Activated CD4-positive, CD25-positive, alpha-beta regulatory T cell treated with anti-CD3 and anti-CD28 coated beads, Interleukin-2, amount 50 U/mL, for 72 hours (primary cell): ENCODE data around the gene LMX1B.
A peak's percentile ranks its signal among the peaks of the same experiment; 100 is the strongest.

Experiments used
- DNase-seq: peaks from one replicate; pipeline ENCODE4 v3.0.0; 2021

The LMX1B gene

DNA sequence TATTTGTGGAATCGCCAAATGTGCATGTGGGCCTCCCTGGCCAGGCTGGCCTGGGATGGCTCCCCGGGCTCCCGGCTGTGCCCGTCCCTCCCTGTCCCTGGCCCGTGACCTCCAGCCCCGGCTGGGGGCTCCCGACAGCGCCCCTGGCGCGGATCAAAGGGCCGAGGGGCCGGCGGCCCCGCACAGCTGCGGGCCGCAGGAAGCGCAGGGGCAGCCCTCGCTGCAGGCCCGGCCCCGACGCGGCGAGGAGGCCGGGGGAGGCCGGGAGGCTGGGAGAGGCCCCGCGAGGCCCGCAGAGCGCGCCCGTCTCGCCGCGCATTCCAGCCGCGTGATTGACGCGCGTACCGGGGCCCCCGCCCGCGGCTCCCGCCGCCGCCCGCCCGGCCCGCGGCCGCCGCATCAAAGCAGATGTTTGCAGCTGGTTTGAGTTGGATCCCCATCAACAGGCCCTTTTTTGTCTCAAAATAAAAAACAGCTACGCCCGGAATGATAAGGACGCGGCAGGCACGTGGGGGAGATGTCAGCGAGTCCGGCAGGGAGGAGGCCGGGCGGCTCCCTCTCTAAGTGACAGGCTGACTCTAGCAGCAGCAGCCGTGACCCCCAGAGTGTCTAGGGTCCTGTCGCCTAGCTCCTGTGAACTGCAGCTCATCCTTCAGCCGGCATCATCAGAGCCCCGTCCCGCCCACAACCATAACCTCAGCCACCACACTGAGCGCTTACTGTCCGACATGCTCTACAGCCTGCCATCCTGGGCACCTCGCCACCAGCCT lies 69.4 kb downstream of the LMX1B start:
- no peak for DNase-seq

DNA sequence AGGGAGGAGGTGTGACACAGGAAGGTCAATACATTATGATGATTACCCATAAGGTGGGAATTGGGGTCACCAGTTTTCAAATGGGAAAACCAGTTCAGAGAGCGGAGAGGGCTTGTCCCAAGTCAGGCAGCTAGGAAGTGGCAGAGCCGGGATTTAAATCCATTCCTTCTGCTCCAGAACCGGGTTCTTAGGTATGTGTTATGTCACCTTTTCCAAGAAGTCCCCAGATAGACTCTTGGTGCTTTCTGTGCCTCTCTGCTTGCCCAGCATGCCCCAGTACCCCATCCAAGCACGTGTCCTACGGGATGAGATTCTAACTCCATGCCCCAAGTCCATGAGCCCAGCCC lies 69.9 kb downstream of the LMX1B start:
- no peak for DNase-seq

DNA sequence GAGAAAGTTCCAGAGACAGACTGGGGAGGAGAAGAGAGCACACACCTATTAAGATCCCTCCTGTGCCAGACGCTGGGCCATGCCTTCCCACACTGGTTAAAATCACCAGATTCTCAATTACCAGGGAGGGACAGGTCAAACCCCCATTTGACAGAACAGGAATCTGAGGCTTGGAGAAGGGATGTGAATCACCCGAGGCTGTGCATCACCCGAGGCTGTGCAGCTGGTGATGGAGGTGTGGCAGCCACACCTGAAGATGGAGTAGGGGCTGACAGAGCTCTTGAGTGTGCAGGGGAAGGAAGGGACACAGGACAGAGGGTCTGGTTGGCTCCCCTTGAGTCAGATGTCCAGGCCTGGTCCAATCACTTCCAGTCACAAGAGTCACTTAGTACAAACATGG lies 70.6 kb downstream of the LMX1B start:
- no peak for DNase-seq

DNA sequence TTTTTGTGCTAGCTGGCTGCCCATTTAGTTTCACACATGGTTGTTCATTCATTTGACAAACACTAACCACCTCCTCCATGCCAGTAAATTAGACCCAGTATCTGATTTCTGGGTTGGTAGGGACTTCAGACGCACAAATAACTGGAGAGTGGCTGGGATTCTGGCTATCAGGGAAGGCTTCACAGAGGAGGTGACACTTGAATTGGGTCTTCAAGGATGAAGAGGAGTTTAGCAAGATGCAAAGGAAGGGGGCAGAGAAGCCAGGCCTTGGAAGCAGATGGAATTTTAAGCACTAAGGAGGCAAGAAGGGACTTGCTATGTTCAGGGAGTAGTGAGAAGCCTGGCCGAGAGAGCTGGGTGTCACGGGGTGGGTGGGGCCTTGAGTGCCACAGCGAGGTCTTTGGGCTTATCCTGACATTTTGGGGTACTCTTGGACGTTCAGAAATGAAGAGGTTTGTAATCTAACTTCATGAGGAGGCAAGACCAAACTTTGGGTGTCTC lies 71.3 kb downstream of the LMX1B start:
- no peak for DNase-seq

DNA sequence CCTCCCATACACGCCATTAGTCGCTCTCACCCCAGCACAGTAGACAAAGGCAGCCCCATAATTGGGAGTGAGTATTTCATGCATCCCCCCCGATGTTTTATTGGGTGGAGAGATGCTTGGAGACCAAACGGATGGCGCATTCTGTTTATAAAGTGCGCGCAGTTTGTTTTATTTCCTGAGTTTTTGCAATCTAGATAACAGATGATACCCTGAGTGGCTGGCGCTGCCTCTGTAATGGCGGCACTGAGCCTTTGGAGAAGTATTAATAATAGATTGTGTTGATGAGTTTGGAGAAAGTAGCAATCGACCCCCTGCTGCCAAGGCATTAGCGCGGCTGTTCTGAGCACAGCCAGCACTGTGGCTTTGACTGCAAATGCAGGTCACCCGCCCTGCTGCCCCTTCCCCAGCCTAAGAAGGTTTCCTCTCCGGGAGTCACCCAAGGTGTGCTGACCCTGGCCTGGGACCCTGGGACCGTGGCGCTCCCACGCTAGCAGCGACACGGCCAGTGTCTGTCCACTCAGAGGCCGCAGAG lies 74.3 kb downstream of the LMX1B start:
- DNase-seq, result no peak

DNA sequence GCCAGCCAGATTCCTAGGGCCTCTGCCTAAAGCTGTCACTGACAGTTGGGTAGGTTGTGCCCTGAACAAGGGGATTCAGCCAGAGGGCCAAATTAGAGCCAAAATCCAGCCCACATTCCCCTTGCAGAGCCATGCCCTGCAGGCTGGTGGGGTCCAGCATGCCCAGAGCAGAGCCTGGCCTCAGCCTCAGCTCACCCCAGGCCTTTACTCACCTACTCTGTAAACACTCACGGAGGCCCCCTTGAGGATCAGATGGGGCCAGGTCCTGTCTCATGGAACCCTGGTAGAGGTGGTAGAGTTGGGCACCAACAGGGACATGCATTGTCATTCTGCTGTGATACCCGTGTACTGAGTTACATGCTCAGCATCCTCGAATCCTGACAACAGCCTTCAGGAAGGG lies 74.9 kb downstream of the LMX1B start:
- no peak for DNase-seq

DNA sequence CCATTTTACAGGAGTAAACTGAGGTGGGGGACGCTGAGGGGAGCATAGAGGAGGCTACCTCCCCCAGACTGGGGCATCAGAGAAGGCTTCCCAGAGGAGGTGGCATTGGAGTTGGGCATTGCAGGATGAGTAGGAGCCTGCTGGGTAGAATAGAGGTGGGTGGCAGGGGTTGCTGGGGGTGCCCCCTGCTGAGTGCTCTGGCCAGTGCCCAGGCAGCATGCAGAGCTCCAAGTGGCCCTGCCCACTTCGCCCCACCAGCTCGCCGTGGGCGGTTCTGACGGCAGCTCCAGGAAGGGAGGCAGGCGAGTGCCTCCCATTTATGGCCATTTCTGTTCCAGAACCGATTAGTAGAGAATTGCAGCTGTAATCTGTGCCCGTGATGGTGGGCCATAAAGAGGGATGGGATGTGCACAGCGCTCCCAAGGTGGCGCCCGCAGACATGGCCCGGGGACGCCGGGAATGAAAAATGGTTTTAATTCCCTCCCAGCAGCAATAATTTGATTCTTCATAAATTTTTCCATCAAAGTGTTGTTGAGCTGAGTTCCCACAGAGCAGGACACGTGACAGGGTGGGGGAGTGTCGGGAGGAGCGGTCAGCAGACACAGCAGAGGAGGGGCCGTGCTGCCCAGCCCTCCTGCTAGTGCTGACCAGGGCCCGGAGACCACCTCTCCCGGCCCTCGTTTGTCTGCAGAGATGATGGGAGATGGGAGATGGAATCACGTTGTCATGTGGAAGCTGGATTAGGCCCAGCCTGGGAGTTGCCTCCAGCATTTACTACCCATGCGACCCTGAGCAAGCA lies 75.5 kb downstream of the LMX1B start:
- no peak for DNase-seq

DNA sequence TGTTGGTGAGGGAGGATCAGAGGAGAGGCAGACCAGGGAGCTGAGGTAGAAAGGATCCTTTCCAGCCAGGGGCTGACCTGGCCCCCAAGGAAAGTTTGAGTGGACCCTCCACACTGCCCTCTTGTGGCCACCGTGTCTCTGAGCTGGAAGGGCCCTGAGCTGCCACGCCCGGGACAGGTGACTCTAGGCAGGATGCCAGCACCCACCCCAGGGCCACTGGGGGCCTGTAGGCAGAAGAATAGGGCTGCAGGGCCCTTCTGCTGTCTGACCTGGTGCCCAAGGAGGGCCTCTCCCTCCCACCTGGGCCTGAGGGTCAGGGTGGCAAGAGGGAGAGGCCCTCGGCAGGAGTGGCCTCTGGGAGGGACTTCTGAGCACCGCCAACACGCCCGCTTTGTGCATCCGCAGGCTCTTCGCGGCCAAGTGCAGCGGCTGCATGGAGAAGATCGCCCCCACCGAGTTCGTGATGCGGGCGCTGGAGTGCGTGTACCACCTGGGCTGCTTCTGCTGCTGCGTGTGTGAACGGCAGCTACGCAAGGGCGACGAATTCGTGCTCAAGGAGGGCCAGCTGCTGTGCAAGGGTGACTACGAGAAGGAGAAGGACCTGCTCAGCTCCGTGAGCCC lies 76.8 kb downstream of the LMX1B start:
- peak; percentile 64 for DNase-seq

DNA sequence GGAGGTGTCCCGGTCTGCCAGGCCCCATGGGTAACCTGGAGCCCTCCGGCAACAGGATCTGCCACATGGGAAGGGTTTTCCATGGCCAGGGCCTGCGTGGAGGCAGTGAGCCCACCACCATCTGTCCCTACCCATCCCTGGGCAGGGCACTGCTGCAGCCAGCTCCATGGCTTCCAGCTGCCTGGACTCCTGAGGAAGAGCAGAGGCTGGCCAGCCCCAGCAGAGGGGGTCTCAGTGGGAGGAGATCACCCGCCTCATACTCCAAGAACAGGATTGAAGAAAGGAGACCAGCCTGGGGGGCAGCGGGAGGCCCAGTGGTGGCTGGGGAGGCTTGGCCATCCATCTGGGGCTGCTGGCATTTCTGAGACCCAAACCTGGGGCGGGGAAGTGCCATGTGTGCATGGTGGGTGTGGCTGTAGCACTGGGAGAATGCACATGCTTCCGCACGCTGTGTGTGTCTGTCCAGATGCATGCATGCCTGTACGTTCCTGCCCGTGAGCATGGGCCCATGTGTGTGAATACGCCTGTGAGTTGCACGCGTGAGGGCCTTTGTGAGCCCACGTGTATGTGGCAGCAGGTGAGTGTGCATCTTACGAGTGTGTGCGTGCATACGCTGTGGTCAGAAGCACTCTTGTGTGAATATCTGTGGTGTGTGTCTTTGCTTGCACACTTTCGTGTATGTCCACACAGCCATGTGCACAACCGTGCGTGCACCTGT lies 78.5 kb downstream of the LMX1B start:
- DNase-seq, result no peak

DNA sequence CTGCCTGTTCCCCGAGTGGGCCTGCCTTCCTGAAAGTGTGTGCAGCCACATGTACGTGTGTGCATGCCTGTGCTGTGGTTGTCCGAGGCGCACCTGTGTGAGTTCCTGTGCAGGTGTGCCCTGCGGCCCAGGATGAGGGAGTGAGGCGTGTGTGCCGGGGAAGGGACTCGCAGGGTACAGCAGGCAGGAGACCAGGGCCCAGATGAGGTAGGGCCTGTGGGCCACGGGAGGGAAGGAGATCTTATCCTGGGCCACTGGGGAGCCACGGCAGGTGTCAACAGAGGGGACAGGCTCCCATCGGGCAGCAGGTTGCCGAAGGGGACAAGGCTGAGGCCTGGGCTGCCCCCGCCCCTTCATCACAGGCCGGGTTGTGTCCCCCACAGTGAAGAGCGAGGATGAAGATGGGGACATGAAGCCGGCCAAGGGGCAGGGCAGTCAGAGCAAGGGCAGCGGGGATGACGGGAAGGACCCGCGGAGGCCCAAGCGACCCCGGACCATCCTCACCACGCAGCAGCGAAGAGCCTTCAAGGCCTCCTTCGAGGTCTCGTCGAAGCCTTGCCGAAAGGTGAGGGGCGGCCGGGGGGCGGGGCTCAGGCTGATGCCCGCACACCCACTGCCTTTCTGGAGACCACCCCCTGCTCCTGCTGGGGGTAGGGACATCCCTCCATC lies 79.2 kb downstream of the LMX1B start:
- DNase-seq, result no peak

DNA sequence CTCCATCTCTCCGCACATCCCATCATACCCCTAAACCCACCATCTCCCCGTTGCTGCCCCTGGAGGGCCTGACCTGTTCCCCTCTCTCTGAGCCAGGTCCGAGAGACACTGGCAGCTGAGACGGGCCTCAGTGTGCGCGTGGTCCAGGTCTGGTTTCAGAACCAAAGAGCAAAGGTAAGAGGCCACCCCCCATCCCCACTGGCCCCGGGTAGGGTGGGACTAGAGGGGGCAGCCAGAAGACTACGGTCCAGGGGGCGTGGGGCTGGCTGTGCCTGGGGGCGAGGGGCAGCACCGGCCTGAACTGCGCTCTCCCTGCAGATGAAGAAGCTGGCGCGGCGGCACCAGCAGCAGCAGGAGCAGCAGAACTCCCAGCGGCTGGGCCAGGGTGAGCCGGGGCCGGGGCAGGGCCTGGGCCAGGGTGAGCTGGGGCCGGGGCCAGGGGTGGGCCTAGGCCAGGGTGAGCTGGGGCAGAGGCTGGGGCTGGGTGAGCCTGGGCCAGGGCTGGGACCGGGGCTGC lies 79.8 kb downstream of the LMX1B start:
- DNase-seq, result no peak

DNA sequence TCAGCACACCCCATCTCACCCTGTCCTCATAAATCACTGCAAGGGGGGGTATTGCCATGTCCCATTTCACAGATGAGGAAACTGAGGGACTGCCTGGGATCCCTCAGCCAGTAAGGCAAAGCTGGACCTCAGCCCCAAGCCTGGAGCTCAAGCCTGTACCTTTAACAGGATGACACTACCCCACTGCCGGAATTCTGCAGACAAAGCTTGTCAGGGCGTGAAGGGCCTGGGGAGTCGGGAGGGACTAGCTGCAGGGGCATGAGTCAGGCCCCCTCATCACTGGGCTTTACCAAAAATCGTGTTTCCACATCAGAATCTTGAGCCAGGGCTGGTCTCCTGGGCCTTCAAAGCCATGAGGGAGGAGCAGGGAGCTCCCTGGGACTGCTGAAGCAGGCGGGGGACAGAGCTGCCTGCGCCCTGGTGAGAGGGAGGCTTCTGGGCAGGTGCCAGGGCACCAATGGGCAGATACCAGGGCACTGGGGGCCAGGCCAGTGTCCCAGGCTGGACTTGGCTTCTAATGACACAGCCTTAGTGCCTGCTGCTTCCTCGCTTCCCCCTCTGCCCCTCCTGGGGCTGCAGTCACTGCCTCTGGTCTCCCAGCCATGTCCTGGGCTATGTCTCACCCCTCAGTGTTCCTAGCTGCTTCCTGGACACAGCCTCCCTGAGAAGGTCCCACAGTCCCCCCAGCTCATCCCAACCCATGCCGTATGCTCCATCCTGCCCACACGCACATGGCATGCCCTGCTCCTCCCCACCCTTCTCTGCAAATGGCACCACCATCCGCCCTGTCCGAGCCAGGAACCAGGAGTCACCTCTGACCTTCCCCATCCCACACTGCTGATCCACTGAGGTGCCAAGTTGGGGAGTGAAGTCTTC lies 80.7 kb downstream of the LMX1B start:
- DNase-seq, result no peak

DNA sequence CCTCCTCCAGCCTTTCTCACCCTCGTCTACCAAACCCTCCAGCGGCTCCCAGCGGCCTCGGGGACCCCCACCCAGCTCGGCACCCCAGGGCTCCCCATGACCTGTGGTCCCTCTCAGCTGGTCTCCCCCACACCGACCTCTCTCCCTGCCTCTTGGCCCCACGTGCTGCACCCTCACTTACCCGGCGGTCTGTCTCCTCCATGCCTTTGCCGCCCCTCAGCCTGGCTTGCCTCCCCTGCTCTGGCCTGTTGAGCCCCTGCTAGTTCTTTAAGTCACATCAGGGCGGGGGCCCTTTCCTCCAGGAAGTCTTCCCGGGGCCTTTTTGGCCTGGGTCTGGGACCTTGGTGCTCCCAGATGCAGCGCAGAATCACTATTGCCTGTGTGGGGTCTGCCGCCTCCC lies 81.5 kb downstream of the LMX1B start:
- DNase-seq, result no peak

DNA sequence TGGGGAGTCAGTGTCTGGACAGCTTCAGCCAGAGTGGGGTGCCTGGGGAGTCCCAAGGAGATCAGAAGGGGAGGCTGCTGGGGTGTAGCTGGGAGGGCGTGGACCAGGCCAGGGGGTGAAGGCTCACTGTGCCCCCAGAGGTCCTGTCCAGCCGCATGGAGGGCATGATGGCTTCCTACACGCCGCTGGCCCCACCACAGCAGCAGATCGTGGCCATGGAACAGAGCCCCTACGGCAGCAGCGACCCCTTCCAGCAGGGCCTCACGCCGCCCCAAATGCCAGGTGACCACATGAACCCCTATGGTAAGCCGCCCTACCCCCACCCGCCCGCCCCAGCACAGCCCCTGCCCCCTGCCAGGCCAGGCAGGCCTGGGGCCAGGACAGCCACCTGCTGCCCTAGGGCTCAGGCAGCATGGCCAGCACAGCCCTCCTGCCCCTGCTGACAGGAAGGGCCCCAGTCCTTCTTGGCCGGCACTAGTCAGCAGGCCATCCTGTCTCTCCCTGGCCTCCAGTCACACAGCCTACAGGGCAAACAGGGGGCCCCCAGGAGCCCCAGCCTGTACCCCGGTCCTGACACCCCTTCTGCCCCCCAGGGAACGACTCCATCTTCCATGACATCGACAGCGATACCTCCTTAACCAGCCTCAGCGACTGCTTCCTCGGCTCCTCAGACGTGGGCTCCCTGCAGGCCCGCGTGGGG lies 82.1 kb downstream of the LMX1B start:
- DNase-seq, result peak; percentile 29

DNA sequence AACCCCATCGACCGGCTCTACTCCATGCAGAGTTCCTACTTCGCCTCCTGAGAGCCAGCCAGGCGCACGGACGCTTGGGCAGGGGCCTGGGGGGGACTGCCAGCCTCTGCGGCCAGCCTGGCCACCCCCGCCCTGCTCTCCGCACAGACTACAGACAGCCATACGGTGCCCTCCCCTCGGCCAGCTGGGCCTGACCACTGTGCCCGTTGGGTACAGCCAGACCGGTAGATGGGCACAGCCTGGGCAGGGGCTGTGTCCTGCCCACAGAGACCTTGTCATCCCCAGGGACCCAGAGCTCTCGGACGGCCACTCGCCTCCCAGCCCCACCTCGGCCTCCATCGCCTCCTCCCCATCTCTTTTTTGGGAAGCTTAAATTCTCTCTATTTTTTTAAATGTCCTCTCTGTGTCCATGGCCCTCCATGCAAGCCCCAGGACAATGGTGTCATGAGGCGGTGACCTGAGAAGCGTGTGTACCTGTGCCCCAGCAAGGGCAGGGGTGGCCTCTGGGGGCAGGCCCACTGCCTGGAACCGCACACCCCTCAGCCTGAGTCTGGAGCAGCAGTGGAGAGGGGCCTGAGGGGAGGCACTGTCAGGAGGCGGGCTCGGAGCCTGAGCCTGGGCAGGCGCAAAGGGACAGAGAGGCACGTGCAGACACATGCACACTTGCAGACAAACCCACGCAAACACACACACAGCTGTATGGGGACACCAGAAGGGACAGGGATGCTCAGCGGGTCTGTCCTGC lies 82.8 kb downstream of the LMX1B start:
- peak; percentile 27 for DNase-seq

DNA sequence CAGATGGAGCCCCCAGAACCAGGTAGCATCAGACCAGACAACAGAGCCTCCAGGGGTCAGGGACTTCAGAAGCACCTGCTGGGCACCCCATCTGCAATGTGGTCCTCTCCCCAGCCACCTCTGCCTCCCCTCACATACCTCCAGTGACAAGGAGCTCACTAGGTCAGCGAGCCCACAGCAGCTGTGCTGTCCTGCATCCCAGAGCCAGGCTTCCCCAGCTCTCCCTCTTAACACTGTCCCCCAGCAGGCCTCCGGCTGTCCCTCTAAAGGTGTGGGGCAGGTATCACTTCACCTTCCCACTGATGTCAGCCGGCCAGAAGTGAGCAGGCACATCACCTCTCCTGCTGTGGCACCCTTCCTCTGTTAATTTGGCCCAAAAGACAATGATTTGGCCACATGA lies 83.6 kb downstream of the LMX1B start:
- DNase-seq, result peak; percentile 13

DNA sequence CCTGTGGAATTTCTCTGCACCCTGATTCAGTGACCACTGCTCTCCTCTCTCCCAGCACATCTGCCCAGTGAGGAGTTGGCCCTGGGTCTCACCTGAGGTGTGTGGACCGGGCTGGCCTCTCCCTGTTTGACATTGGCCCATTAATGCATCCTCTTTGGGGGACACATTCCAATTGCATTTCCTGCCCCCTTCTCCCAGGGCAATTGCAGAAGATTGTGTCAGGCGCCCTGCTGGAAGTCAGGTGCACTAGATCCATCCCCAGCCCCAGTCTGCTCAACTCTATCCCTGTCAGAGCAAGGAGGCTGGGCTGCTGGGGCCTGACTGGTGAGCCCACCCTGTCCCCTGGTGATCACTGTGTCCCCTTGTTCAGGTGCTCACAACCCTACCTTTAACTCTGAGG lies 84.5 kb downstream of the LMX1B start:
- peak; percentile 19 for DNase-seq

DNA sequence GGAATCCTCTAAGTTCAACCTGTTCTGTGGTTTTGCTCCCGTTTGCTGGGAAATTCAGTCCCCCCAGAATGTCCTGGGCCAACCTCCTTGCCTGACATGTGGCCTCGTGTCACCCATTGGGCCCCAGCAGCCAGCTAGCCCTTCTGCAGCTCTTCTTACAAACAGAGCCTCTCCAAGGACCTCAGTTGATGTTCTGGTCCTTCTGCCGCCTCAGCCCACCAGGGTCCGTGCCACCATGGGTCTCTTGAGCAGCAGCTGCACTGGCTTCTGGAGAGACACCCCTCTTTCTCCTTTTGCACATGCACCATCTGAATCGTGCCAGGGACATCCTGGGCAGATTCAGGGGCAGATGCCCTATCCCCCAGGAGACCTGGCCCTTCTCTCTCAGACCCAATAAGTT lies 85.0 kb downstream of the LMX1B start:
- peak; percentile 12 for DNase-seq

DNA sequence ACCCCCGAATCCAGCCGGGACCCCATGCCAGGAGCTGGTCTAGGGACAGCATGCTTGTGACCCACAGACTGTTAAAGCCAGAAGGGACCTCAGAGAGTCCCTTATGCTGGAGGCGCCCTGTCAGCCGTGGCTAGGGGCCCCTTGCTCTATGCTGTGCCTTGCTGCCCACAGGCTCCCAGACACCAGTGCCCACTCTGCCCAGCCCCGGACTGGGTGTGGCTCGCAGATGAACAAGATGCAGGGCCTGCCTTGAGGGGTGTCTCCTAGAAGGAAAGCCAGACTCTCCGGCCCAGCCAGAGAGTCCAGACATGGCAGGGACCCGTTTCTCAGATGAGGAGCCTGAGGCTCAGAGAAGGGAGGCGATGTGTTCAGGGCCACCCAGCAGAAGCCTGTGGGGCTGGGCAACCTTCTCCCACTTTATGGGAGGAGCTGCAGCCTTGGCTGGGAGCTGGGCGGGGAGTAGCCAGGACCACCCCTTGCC lies 85.7 kb downstream of the LMX1B start:
- peak; percentile 17 for DNase-seq

DNA sequence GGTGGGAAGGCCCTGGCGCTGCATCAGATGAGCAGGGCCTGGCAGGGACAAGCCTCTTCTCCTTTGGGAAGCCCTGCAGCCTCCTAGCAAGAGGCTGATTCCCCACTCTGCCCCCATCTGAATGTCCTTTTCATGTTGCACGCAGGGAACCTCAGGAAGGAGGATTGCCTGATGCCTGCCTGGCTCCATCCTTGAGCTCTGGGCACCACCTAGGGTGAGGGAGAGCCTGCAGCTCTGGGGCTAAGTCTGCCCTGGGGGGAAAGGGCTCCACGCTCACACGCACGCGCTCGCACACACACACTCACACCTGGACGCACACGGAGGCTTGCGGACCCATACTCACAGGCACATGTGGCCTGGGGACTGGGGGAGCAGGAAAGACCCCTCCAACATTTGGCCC lies 86.6 kb downstream of the LMX1B start:
- peak; percentile 16 for DNase-seq
